Measurements from ENCODE around the gene VPS51.

GRCh38 chr11:65107078-65107477 is 11.1 kb downstream of the VPS51 start:
- TF ChIP-seq, protein P1, sequence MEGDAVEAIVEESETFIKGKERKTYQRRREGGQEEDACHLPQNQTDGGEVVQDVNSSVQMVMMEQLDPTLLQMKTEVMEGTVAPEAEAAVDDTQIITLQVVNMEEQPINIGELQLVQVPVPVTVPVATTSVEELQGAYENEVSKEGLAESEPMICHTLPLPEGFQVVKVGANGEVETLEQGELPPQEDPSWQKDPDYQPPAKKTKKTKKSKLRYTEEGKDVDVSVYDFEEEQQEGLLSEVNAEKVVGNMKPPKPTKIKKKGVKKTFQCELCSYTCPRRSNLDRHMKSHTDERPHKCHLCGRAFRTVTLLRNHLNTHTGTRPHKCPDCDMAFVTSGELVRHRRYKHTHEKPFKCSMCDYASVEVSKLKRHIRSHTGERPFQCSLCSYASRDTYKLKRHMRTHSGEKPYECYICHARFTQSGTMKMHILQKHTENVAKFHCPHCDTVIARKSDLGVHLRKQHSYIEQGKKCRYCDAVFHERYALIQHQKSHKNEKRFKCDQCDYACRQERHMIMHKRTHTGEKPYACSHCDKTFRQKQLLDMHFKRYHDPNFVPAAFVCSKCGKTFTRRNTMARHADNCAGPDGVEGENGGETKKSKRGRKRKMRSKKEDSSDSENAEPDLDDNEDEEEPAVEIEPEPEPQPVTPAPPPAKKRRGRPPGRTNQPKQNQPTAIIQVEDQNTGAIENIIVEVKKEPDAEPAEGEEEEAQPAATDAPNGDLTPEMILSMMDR (conservative IDR thresholded peaks at IDR 0.05) = no peak
- no peak for TF ChIP-seq ZFX (IDR thresholded peaks at IDR 0.05)
